Colonic mucosa (tissue), 4 donors: ENCODE measurements around the gene SIDT2. TPM values are rescaled to one million over a fixed set of nuclear protein-coding genes. Genes with fewer than 3 reads are reported as not detected.
"Not testable (repeated sequence)": the region's sequence is repeated elsewhere in the genome, so short reads cannot be mapped to it uniquely, and the experiment has no call there.

Experiments used
- DNase-seq: peaks from one replicate; pipeline ENCODE4 v3.0.0-alpha.2; 2020
- H3K27ac ChIP-seq: fragments of 200-600 bp; one replicate; pipeline ENCODE4 v1.8.0; 2021
- H3K27me3 ChIP-seq: fragments of 200-600 bp; one replicate; pipeline ENCODE4 v1.8.0; 2021
- H3K36me3 ChIP-seq: fragments of 200-600 bp; one replicate; pipeline ENCODE4 v1.8.0; 2021
- H3K4me1 ChIP-seq: fragments of 200-600 bp; one replicate; pipeline ENCODE4 v1.8.0; 2021; ENCODE audit warnings: mild to moderate bottlenecking
- H3K4me3 ChIP-seq: fragments of 200-600 bp; one replicate; pipeline ENCODE4 v1.8.0; 2021
- H3K9ac ChIP-seq, 2 donors: one replicate each; pipeline ENCODE4 v1.7.0; 2013; ENCODE audit warnings: control low read depth in 2 of 2, low read depth in 2 of 2, low read length in 2 of 2
- H3K9me3 ChIP-seq: fragments of 200-600 bp; one replicate; pipeline ENCODE4 v1.8.0; 2021
- intact Hi-C: fragments of 100-400 bp; cut with DNase I; formaldehyde crosslinking; loops from one replicate; pipeline ENCODE4 v1.14.1; 2022
- total RNA-seq, 2 donors: library from RNA; stranded (reverse); fragmentation: NEBNext Ultra II Directional in 1 of 2; extraction: Animal tissue kit (Norgen Biotek cat#: 25700) in 1 of 2; gene quantifications; one replicate each; pipeline ENCODE4 v1.2.1, GENCODE V29; 2021
- TF ChIP-seq, protein P1 (sequence below): fragments of 200-600 bp; IDR thresholded peaks from one replicate; pipeline ENCODE4 v1.8.0; 2022; ENCODE audit warnings: antibody characterized with exemption, mild to moderate bottlenecking
- donor health status: healthy.
- donor health status: DM: no; HTN: no; CAD: no.
- donor health status: DM: no; HTN: no; CAD: no.

SIDT2 gene
- total RNA-seq, 2 donors from 2014 or later = 42.9 to 69.3 TPM

DNA sequence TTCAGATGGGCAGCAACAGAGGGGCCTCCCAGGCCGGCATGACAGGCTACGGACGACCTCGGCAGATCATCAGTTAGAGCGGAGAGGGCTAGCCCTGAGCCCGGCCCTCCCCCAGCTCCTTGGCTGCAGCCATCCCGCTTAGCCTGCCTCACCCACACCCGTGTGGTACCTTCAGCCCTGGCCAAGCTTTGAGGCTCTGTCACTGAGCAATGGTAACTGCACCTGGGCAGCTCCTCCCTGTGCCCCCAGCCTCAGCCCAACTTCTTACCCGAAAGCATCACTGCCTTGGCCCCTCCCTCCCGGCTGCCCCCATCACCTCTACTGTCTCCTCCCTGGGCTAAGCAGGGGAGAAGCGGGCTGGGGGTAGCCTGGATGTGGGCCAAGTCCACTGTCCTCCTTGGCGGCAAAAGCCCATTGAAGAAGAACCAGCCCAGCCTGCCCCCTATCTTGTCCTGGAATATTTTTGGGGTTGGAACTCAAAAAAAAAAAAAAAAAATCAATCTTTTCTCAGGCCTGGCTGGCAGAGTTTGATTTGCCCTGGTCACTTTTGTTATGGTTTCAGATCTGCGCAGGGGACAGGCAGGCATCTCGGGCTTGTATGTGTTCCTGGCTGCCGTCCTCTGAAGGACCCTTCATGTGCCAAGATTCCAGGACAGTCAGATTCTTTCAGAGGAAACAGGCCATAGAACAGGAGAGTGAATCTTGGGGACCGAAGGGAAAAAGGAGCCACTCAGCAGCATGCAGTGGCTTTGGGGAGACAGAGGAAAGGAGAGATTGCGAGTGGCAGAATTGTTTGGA lies 25.9 kb downstream of the SIDT2 start:
- TF ChIP-seq, protein P1, sequence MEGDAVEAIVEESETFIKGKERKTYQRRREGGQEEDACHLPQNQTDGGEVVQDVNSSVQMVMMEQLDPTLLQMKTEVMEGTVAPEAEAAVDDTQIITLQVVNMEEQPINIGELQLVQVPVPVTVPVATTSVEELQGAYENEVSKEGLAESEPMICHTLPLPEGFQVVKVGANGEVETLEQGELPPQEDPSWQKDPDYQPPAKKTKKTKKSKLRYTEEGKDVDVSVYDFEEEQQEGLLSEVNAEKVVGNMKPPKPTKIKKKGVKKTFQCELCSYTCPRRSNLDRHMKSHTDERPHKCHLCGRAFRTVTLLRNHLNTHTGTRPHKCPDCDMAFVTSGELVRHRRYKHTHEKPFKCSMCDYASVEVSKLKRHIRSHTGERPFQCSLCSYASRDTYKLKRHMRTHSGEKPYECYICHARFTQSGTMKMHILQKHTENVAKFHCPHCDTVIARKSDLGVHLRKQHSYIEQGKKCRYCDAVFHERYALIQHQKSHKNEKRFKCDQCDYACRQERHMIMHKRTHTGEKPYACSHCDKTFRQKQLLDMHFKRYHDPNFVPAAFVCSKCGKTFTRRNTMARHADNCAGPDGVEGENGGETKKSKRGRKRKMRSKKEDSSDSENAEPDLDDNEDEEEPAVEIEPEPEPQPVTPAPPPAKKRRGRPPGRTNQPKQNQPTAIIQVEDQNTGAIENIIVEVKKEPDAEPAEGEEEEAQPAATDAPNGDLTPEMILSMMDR = no peak
- Histone ChIP-seq H3K27ac (no peak overlapping the region), H3K4me1 (no peaks in the 10 kb centered on the region), H3K9ac (no peak overlapping the region), H3K9me3 (no peaks in the 10 kb centered on the region), H3K36me3 (no peaks in the 10 kb centered on the region), H3K27me3 (no peaks in the 10 kb centered on the region), H3K4me3 (no peak overlapping the region)
- intact Hi-C loops = no loop called here
- no peak for DNase-seq

GRCh38 chr11:117205211-117205818 lies 26.8 kb downstream of the SIDT2 start:
- H3K9ac ChIP-seq = no peak overlapping the region
- DNase-seq = no peak
- no peak overlapping the region for H3K4me3 ChIP-seq
- TF ChIP-seq, protein P1 = no peak
- no peaks in the 10 kb centered on the region for H3K36me3 ChIP-seq
- no peaks in the 10 kb centered on the region for H3K9me3 ChIP-seq
- intact Hi-C loops = no loop called here
- H3K4me1 ChIP-seq = no peaks in the 10 kb centered on the region
- no peak overlapping the region for H3K27ac ChIP-seq
- no peaks in the 10 kb centered on the region for H3K27me3 ChIP-seq

GRCh38 chr11:117206111-117206510 lies 27.6 kb downstream of the SIDT2 start:
- intact Hi-C loops, DNase-seq, H3K9ac ChIP-seq, H3K27ac ChIP-seq, H3K36me3 ChIP-seq, H3K9me3 ChIP-seq, H3K4me3 ChIP-seq, H3K27me3 ChIP-seq, H3K4me1 ChIP-seq: not testable (repeated sequence)

DNA sequence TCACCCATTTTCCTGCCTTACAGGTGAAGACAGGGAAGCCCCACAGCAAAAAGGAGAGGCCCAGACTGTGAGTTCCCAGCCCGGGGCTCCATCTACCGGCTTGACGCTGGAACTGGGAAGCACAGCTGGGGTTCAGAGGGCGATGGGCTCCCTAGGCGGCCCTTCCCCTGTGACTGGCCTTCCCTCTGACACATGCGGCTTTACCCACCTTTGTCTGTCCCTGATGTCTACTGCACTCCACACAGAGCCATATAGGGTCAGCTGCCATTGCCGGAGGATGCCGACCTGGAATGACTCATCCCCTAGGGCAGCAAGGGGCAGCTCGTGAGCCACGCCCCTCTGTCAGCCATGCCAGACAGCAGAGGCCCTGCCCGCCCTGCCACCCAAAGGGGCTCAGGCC lies 28.3 kb downstream of the SIDT2 start:
- H3K27ac ChIP-seq, H3K9me3 ChIP-seq, H3K9ac ChIP-seq, H3K36me3 ChIP-seq, H3K4me1 ChIP-seq, H3K27me3 ChIP-seq, intact Hi-C loops, DNase-seq, H3K4me3 ChIP-seq: not testable (repeated sequence)

GRCh38 chr11:117207481-117207880 lies 28.9 kb downstream of the SIDT2 start:
- DNase-seq, H3K9ac ChIP-seq, H3K27me3 ChIP-seq, H3K27ac ChIP-seq, H3K9me3 ChIP-seq, H3K4me3 ChIP-seq, intact Hi-C loops, H3K4me1 ChIP-seq, H3K36me3 ChIP-seq: not testable (repeated sequence)

DNA sequence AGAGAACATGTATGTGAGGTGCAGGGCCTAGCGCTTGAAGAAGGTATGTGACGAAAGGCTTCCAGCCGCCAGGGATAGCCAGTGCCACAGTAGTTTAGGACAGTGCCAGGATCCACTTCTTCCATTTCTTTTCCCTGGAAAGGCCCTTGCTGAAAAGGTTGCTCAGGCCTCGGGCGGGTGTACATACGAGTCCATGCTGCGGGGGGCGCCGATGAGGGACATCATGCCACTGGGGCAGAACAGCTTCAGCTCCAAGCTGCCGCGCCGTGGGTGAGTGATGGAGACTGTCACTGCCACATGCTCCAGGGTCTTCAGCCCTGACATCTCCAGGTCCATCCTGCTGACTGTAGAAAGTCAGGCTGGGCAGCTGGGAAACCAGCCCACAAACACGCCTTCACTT lies 30.2 kb downstream of the SIDT2 start:
- H3K36me3 ChIP-seq, intact Hi-C loops, DNase-seq: not testable (repeated sequence)

GRCh38 chr11:117209351-117210125 lies 31.0 kb downstream of the SIDT2 start:
- H3K9me3 ChIP-seq, H3K27ac ChIP-seq, intact Hi-C loops, H3K4me1 ChIP-seq, H3K4me3 ChIP-seq, H3K36me3 ChIP-seq, H3K9ac ChIP-seq, DNase-seq, H3K27me3 ChIP-seq: not testable (repeated sequence)

More for the DNA sequence above, 30.2 kb downstream of the SIDT2 start:
- not testable (repeated sequence) for H3K4me1 ChIP-seq, H3K4me3 ChIP-seq, H3K27ac ChIP-seq, H3K27me3 ChIP-seq, H3K9ac ChIP-seq, H3K9me3 ChIP-seq
